ENCODE results near the gene TRRAP. TPM values are rescaled to one million over a fixed set of nuclear protein-coding genes. Genes with fewer than 3 reads are reported as not detected.

TRRAP gene
- total and polyA plus RNA-seq, 2 of the 4 experiments (the other 2 are of a cell fraction), result 12.5 to 18.1 TPM

DNA sequence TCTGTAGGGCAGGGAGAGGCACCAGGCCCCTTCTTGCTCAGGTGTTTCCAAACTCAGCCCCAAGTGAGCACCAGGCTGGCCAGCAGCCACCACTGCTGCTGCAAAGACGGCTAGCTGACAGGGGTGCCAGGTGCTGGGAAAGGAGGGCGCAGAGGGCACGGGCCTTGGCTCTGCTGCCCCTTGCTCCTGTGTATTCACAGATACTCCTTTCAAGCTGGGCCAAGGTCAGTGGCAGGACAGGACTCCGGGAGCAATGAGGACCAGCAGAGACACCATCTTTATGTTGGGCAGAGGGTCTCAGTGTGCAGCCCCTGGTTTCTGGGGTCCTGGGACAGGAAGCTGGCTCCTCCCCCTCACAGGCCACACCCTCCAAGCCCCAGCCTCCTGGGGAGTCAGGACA is 155.4 kb downstream of the TRRAP start:
- intact Hi-C loops (cut with micrococcal nuclease), result no loop called here
- no peak overlapping the region for H3K4me2 ChIP-seq (ENCODE audit: low read depth, low read length)

More for the DNA sequence above, 155.4 kb downstream of the TRRAP start:
- Histone ChIP-seq H3K79me1 (ENCODE audit: low read depth in 1 of 2, low read length in 2 of 2) (peaks cover 6 to 52% of the 10 kb centered on the region in 2 experiments; a peak in 3 of 4 replicates), H2BK20ac (ENCODE audit: low read depth, low read length) (no peak overlapping the region), H3K56ac (ENCODE audit: extremely low read depth, insufficient read depth, low read length) (no peak overlapping the region), H3K23ac (ENCODE audit: low read depth, low read length) (no peak overlapping the region), H3K9ac (ENCODE audit: low read depth, low read length) (no peak overlapping the region), H3K4me1 (ENCODE audit: control insufficient read depth, insufficient read depth, low read length) (no peaks in the 10 kb centered on the region), H4K5ac (ENCODE audit: low read depth, low read length) (no peak overlapping the region), H4K8ac (ENCODE audit: low read depth in 2 of 2, low read length in 2 of 2) (no peak overlapping the region), H3K14ac (replicated peaks; ENCODE audit: low read depth, low read length) (no peak overlapping the region), H2BK5ac (ENCODE audit: low read depth, low read length, poor library complexity, severe bottlenecking) (no peak overlapping the region), H2AFZ (replicated peaks; ENCODE audit: low read length, poor library complexity) (no peak overlapping the region), H3K4me3 (ENCODE audit: insufficient read depth, low read depth, low read length) (no peak overlapping the region), H2BK15ac (ENCODE audit: low read depth, low read length) (no peak overlapping the region), H3K9me3 (ENCODE audit: control insufficient read depth, insufficient read depth, low read length) (no peaks in the 10 kb centered on the region), H2BK120ac (ENCODE audit: low read depth, low read length) (no peak overlapping the region), H3K27ac (ENCODE audit: insufficient read depth, low read length) (no peak overlapping the region), H3K36me3 (ENCODE audit: control insufficient read depth, insufficient read depth, low read length) (peaks cover 89% of the 10 kb centered on the region), H2AK9ac (replicated peaks; ENCODE audit: low read depth, low read length, poor library complexity) (no peak overlapping the region), H3K18ac (ENCODE audit: low read depth, low read length) (no peak overlapping the region), H3K4ac (ENCODE audit: low read depth, low read length) (no peak overlapping the region), H2AK5ac (ENCODE audit: low read depth, low read length) (no peak overlapping the region), H3K27me3 (ENCODE audit: control insufficient read depth, insufficient read depth, low read length) (no peaks in the 10 kb centered on the region), H4K91ac (ENCODE audit: insufficient read depth, low read depth, low read length) (no peak overlapping the region), H3K9me1 (ENCODE audit: insufficient read depth, low read length) (peaks cover 4% of the 10 kb centered on the region; the same call in 1 of the 2 replicates), H4K20me1 (ENCODE audit: insufficient read depth, low read length) (peaks cover 18% of the 10 kb centered on the region; the same call in 1 of the 2 replicates)
- no peak for DNase-seq
- BruUV-seq (replicated peaks), result no TSS peak
- in situ Hi-C loops (cut with MboI; ENCODE audit: low sequenced_read_pairs) (no loop called here), dilution Hi-C loops (cut with HindIII; ENCODE audit: low sequenced_read_pairs, unreplicated experiment) (no loop called here)
- TF ChIP-seq MAZ (IDR thresholded peaks at IDR 0.05; ENCODE audit: borderline replicate concordance, low read depth, low read length) (no peak), CHD1 (IDR thresholded peaks at IDR 0.05; ENCODE audit: low read depth, low read length) (no peak), RCOR1 (IDR thresholded peaks at IDR 0.05; ENCODE audit: insufficient replicate concordance, low read length) (no peak), CEBPB (IDR thresholded peaks at IDR 0.05; ENCODE audit: low read depth, low read length) (no peak), NFE2L2 (IDR thresholded peaks at IDR 0.05; ENCODE audit: low read depth, low read length) (no peak), POLR2A (IDR thresholded peaks at IDR 0.05; ENCODE audit: low read depth, low read length) (no peak), BHLHE40 (IDR thresholded peaks at IDR 0.05; ENCODE audit: low read depth, low read length) (no peak), MXI1 (IDR thresholded peaks at IDR 0.05; ENCODE audit: borderline replicate concordance, low read depth, low read length) (no peak), RFX5 (IDR thresholded peaks at IDR 0.05; ENCODE audit: low read depth, low read length) (no peak), MAFK (IDR thresholded peaks at IDR 0.05; ENCODE audit: low read depth, low read length) (no peak), FOS (IDR thresholded peaks at IDR 0.05; ENCODE audit: low read depth, low read length) (no peak), SMC3 (IDR thresholded peaks at IDR 0.05; ENCODE audit: low read depth, low read length) (no peak), RAD21 (IDR thresholded peaks at IDR 0.05; ENCODE audit: low read length) (no peak)
- TF ChIP-seq, protein P1, sequence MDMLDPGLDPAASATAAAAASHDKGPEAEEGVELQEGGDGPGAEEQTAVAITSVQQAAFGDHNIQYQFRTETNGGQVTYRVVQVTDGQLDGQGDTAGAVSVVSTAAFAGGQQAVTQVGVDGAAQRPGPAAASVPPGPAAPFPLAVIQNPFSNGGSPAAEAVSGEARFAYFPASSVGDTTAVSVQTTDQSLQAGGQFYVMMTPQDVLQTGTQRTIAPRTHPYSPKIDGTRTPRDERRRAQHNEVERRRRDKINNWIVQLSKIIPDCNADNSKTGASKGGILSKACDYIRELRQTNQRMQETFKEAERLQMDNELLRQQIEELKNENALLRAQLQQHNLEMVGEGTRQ (IDR thresholded peaks at IDR 0.05; ENCODE audit: low read depth, low read length), result no peak
- TF ChIP-seq, protein P2, sequence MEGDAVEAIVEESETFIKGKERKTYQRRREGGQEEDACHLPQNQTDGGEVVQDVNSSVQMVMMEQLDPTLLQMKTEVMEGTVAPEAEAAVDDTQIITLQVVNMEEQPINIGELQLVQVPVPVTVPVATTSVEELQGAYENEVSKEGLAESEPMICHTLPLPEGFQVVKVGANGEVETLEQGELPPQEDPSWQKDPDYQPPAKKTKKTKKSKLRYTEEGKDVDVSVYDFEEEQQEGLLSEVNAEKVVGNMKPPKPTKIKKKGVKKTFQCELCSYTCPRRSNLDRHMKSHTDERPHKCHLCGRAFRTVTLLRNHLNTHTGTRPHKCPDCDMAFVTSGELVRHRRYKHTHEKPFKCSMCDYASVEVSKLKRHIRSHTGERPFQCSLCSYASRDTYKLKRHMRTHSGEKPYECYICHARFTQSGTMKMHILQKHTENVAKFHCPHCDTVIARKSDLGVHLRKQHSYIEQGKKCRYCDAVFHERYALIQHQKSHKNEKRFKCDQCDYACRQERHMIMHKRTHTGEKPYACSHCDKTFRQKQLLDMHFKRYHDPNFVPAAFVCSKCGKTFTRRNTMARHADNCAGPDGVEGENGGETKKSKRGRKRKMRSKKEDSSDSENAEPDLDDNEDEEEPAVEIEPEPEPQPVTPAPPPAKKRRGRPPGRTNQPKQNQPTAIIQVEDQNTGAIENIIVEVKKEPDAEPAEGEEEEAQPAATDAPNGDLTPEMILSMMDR (conservative IDR thresholded peaks at IDR 0.05; ENCODE audit: low read depth, low read length), result no peak
- TF ChIP-seq, protein P3, sequence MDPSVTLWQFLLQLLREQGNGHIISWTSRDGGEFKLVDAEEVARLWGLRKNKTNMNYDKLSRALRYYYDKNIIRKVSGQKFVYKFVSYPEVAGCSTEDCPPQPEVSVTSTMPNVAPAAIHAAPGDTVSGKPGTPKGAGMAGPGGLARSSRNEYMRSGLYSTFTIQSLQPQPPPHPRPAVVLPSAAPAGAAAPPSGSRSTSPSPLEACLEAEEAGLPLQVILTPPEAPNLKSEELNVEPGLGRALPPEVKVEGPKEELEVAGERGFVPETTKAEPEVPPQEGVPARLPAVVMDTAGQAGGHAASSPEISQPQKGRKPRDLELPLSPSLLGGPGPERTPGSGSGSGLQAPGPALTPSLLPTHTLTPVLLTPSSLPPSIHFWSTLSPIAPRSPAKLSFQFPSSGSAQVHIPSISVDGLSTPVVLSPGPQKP (IDR thresholded peaks at IDR 0.05; ENCODE audit: borderline replicate concordance, low read depth, low read length), result no peak
- ATAC-seq (ENCODE audit: low read depth), result no peak
- ChIA-PET CTCF (no interaction called here), POLR2A (ENCODE audit: unreplicated experiment) (no interaction called here)
- 100% methylated on average over 1 of the region's 4 CpGs; no CpG with 5 or more reads in 1 of the 2 experiments for WGBS, 2 experiments (ENCODE audit: extremely low coverage in 2 of 2, insufficient read length in 1 of 2)
